Testis (tissue), 2 donors: ENCODE data around the gene TP53INP2.

Source experiments
- CTCF ChIP-seq, 3 experiments: fragments of 450-650 bp in 2 of 3; fragments of 200-600 bp in 1 of 3; sonication (generic) in 1 of 3; IDR thresholded peaks; one replicate each; pipeline ENCODE4 v1.5.1; 2016 to 2019; ENCODE audit warnings: antibody characterized with exemption in 3 of 3, mild to moderate bottlenecking in 2 of 3, moderate library complexity in 1 of 3
- POLR2A ChIP-seq: fragments of 450-650 bp; IDR thresholded peaks from one replicate; pipeline ENCODE4 v1.6.1; 2017; ENCODE audit warnings: antibody characterized with exemption, mild to moderate bottlenecking, moderate library complexity

GRCh38 chr20:34744847-34745246 is 40.7 kb downstream of the TP53INP2 start:
- no peak for TF ChIP-seq CTCF (IDR thresholded peaks at IDR 0.05)
- TF ChIP-seq POLR2A, result no peak
